HepG2 (cell line): ENCODE measurements around the gene UQCR11. TPM values are rescaled to one million over a fixed set of nuclear protein-coding genes. Genes with fewer than 3 reads are reported as not detected.
A peak's percentile ranks its signal among the peaks of the same experiment; 100 is the strongest.

Experiments
- ATF4 ChIP-seq, 2 experiments: fragments of 450-650 bp in 1 of 2; sonication (generic) in 1 of 2; formaldehyde crosslinking; IDR thresholded peaks; 2 replicates each; pipeline versions ENCODE4 v1.5.0 to v1.8.0; 2020 to 2022; ENCODE audit warnings: mild to moderate bottlenecking in 1 of 2, missing genetic modification reagents in 1 of 2
- CSRNP1 ChIP-seq: sonication (generic); formaldehyde crosslinking; IDR thresholded peaks from 2 replicates; pipeline ENCODE4 v1.8.1; 2023; ENCODE audit warnings: mild to moderate bottlenecking, missing genetic modification reagents
- DNMT1 ChIP-seq: sonication (generic); formaldehyde crosslinking; IDR thresholded peaks from 2 replicates; pipeline ENCODE4 v1.5.1; 2020; ENCODE audit warnings: mild to moderate bottlenecking, missing genetic modification reagents
- ELF3 ChIP-seq: IDR thresholded peaks from 2 replicates; pipeline ENCODE4 v1.6.1; 2016; ENCODE audit warnings: missing genetic modification reagents, missing compliant biosample characterization
- ETV6 ChIP-seq: sonication (generic); formaldehyde crosslinking; conservative IDR thresholded peaks from 2 replicates; pipeline ENCODE4 v1.4.0; 2020; ENCODE audit warnings: missing genetic modification reagents
- HNRNPK ChIP-seq: fragments of 200-400 bp; formaldehyde crosslinking; IDR thresholded peaks from 2 replicates; pipeline ENCODE4 v1.6.1; 2018; ENCODE audit warnings: low read length, low read depth, moderate library complexity, mild to moderate bottlenecking; ENCODE audit not compliant: poor library complexity, severe bottlenecking
- KDM2A ChIP-seq: sonication (generic); formaldehyde crosslinking; IDR thresholded peaks from 2 replicates; pipeline ENCODE4 v1.4.0; 2020; ENCODE audit warnings: low read depth, missing genetic modification reagents, borderline replicate concordance
- MED13 ChIP-seq: sonication (generic); formaldehyde crosslinking; IDR thresholded peaks from 2 replicates; pipeline ENCODE4 v1.5.0; 2020; ENCODE audit warnings: missing genetic modification reagents
- MTERF4 ChIP-seq: sonication (generic); formaldehyde crosslinking; IDR thresholded peaks from 2 replicates; pipeline ENCODE4 v1.8.0; 2023; ENCODE audit warnings: mild to moderate bottlenecking, missing genetic modification reagents
- NFAT5 ChIP-seq: sonication (generic); formaldehyde crosslinking; IDR thresholded peaks from 2 replicates; pipeline ENCODE4 v1.4.0; 2020; ENCODE audit warnings: missing genetic modification reagents
- NFE2L2 ChIP-seq: fragments of 150-350 bp; IDR thresholded peaks from 2 replicates; pipeline ENCODE4 v1.6.1; 2014; ENCODE audit warnings: low read length
- PRPF4 ChIP-seq: fragments of 200-400 bp; formaldehyde crosslinking; IDR thresholded peaks from 2 replicates; pipeline ENCODE4 v1.6.1; 2016; ENCODE audit warnings: low read length, low read depth; ENCODE audit not compliant: poor library complexity, severe bottlenecking
- RELA ChIP-seq: sonication (generic); formaldehyde crosslinking; IDR thresholded peaks from 2 replicates; pipeline ENCODE4 v1.4.0; 2020; ENCODE audit warnings: missing genetic modification reagents
- SMYD3 ChIP-seq: sonication (generic); formaldehyde crosslinking; IDR thresholded peaks from 2 replicates; pipeline ENCODE4 v1.8.1; 2023; ENCODE audit warnings: mild to moderate bottlenecking, missing genetic modification reagents
- ZNF616 ChIP-seq: sonication (generic); formaldehyde crosslinking; IDR thresholded peaks from 2 replicates; pipeline ENCODE4 v1.5.0; 2020; ENCODE audit warnings: low read depth, mild to moderate bottlenecking, missing genetic modification reagents
- ZXDC ChIP-seq: sonication (generic); formaldehyde crosslinking; IDR thresholded peaks from 2 replicates; pipeline ENCODE4 v1.5.0; 2020; ENCODE audit warnings: mild to moderate bottlenecking, missing genetic modification reagents
- polyA plus RNA-seq, 8 experiments: library from polyadenylated mRNA; depleted of rRNA in 3 of 8; stranded (reverse) in 7 of 8; unstranded in 1 of 8; fragments of >200 nt; fragmentation: Illumina TruSeq in 4 of 8; extraction: Trizol in 4 of 8; gene quantifications; 2 replicates each; pipeline versions ENCODE4 v1.2.1 to v1.2.3, GENCODE V29; 2011 to 2016; ENCODE audit warnings: low read depth in 4 of 8, missing spikeins in 1 of 8, mixed read lengths in 1 of 8; ENCODE audit not compliant: insufficient read depth in 1 of 8
- total RNA-seq, 5 experiments: library from RNA; depleted of rRNA; stranded (reverse); fragments of >200 nt; fragmentation: Illumina TruSeq; extraction: Trizol; gene quantifications; 2 replicates each; pipeline ENCODE4 v1.2.3, GENCODE V29; 2016; ENCODE audit warnings: low read depth in 1 of 5

Gene UQCR11
- total and polyA plus RNA-seq, 2 of the 13 experiments (the other 11 are each of a cell fraction or from before 2014, with no cell fraction given) = 125 to 214 TPM

- TF ChIP-seq NFAT5 (CRISPR knock-in tag) (peak; percentile 64; the same call in 1 of the 2 replicates), ATF4 (CRISPR knock-in tag; IDR thresholded peaks at IDR 0.05) (no peak), ETV6 (CRISPR knock-in tag) (peak; percentile 76), SMYD3 (CRISPR knock-in tag) (no peak), DNMT1 (CRISPR knock-in tag) (peak; percentile 40; the same call in 1 of the 2 replicates), CSRNP1 (CRISPR knock-in tag) (no peak), ZNF616 (CRISPR knock-in tag) (peak; percentile 93), RELA (CRISPR knock-in tag) (0 out of 2 replicates have a peak, but pooled peaks have one; percentile 32), MTERF4 (CRISPR knock-in tag) (no peak; the same call in 1 of the 2 replicates), ZXDC (CRISPR knock-in tag) (no peak; the same call in 1 of the 2 replicates), HNRNPK (peak; percentile 64), KDM2A (CRISPR knock-in tag) (peak; percentile 71), NFE2L2 (no peak), PRPF4 (no peak), MED13 (CRISPR knock-in tag) (no peak), ELF3 (CRISPR knock-in tag) (peak; percentile 43; the same call in 1 of the 2 replicates)
Measured at GRCh38 chr19:1592024-1592754, 13.1 kb downstream of the UQCR11 start (continued).
